ENCODE data around the gene PAFAH2. TPM values are rescaled to one million over a fixed set of nuclear protein-coding genes. Genes with fewer than 3 reads are reported as not detected.

The PAFAH2 gene
- total RNA-seq, 1 experiment from 2014 or later, result 13.0 TPM

GRCh38 chr1:25967308-25967707 lies 30.6 kb downstream of the PAFAH2 start:
- Histone ChIP-seq H3K4me2 (ENCODE audit: low read length) (no peak overlapping the region), H3K9ac (ENCODE audit: low read length) (no peak overlapping the region), H4K20me1 (ENCODE audit: insufficient read depth) (no peaks in the 10 kb centered on the region), H3K4me3 (replicated peaks in 1 of 2; ENCODE audit: low read depth in 1 of 2, low read length in 2 of 2) (no peak overlapping the region), H3K4me1 (ENCODE audit: control insufficient read depth in 1 of 2, insufficient read depth in 2 of 2, low read length in 2 of 2) (no peaks in the 10 kb centered on the region), H3K9me2 (ENCODE audit: insufficient read depth) (no peaks in the 10 kb centered on the region), H3K36me3 (ENCODE audit: control insufficient read depth in 1 of 2, insufficient read depth in 2 of 2, low read length in 2 of 2) (no peaks in the 10 kb centered on the region; a peak in 1 of 4 replicates), H3K79me2 (ENCODE audit: insufficient read depth, low read length) (no peaks in the 10 kb centered on the region), H3K9me3 (ENCODE audit: control insufficient read depth in 1 of 2, insufficient read depth in 1 of 2, low read depth in 1 of 2, low read length in 2 of 2) (no peaks in the 10 kb centered on the region), H2AFZ (ENCODE audit: low read depth, low read length, poor library complexity, severe bottlenecking) (no peak overlapping the region), H3K27me3 (ENCODE audit: insufficient read depth, low read length) (no peaks in the 10 kb centered on the region), H3K27ac (ENCODE audit: low read depth, low read length) (no peak overlapping the region)
- DNase-seq (ENCODE audit: low read depth, low spot score) (no peak), ATAC-seq (no peak)
- intact Hi-C loops (cut with micrococcal nuclease), result no loop called here
- no TSS peak for BruUV-seq (replicated peaks)
- ChIA-PET CTCF (no interaction called here), POLR2A (no interaction called here), RAD21 (ENCODE audit: low non-redundant PET in 1 of 2, low total read pairs in 2 of 2, uncharacterized antibody in 2 of 2, unreplicated experiment in 2 of 2) (no interaction called here)
- TF ChIP-seq JUND (IDR thresholded peaks at IDR 0.05) (no peak), ZFX (IDR thresholded peaks at IDR 0.05) (no peak), ZBTB33 (IDR thresholded peaks at IDR 0.05; ENCODE audit: extremely low read depth, insufficient replicate concordance, low read length) (no peak), FOSL1 (IDR thresholded peaks at IDR 0.05; ENCODE audit: low read depth) (no peak), ELF1 (IDR thresholded peaks at IDR 0.05; ENCODE audit: borderline replicate concordance, low read depth) (no peak), SIN3A (IDR thresholded peaks at IDR 0.05; ENCODE audit: low read depth) (no peak), EGR1 (IDR thresholded peaks at IDR 0.05; ENCODE audit: low read depth) (no peak), ZNF274 (IDR thresholded peaks at IDR 0.05; ENCODE audit: low read depth, low read length) (no peak), CTCF (IDR thresholded peaks at IDR 0.05 in 2 of 3, conservative IDR thresholded peaks at IDR 0.05 in 1 of 3; ENCODE audit: borderline replicate concordance in 1 of 3, insufficient read depth in 1 of 3, low read depth in 2 of 3, low read length in 2 of 3) (no peak), EZH2phosphoT487 (IDR thresholded peaks at IDR 0.05; ENCODE audit: borderline replicate concordance) (no peak), RAD21 (IDR thresholded peaks at IDR 0.05; ENCODE audit: low read depth) (no peak), TCF7L2 (IDR thresholded peaks at IDR 0.05; ENCODE audit: borderline replicate concordance, extremely low read depth, insufficient read depth, insufficient read length) (no peak), YY1 (IDR thresholded peaks at IDR 0.05; ENCODE audit: extremely low read depth, insufficient replicate concordance, low read depth, low read length) (no peak)
